ENCODE measurements around the gene ICAM1.

Gene ICAM1

DNA sequence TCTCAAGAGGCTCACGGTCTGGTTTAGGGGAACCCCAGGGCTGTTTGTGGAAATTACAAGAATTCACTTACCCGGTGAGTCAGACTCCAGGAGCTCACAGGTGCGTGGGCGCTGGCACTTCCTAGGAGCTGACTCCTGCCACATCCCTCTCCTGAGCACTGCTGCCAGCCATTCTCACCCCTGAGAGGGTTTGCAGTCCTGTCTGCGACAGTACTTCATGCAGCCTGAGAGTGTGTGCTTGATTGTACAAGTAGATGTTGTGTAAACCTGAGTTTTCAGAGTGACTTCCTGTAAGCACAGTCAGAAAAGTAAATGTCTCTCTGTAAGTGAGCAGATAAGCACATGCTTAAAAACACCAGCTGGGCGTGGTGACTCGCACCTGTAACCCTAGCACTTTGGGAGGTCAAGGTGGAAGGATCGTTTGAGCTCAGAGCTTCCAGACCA, 10.8 kb upstream of the ICAM1 start:
- no peak for TF ChIP-seq POLR2AphosphoS5 (IDR thresholded peaks at IDR 0.05; ENCODE audit: low read depth, low read length)
- no peak for TF ChIP-seq TAF1 (IDR thresholded peaks at IDR 0.05; ENCODE audit: borderline replicate concordance, insufficient read depth, low read length)

DNA sequence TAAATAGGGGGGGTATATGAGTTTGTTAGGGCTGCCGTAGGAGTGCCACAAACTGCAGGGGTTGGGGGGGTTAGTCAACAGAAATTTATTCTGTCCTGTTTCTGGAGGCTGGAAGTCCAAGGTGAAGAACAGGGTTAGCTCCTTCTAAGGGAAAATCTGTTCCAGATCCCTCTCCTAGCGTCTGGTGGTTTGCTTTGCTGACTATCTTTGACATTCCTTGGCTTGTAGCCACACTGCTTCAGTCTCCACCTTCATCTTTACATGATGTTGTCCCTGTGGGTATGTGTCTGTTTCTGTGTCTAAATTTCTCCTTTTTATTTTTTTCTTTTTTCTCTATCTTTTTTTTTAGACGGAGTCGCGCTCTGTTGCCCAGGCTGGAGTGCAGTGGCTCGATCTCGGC, 8.1 kb upstream of the ICAM1 start:
- TF ChIP-seq, protein P1, sequence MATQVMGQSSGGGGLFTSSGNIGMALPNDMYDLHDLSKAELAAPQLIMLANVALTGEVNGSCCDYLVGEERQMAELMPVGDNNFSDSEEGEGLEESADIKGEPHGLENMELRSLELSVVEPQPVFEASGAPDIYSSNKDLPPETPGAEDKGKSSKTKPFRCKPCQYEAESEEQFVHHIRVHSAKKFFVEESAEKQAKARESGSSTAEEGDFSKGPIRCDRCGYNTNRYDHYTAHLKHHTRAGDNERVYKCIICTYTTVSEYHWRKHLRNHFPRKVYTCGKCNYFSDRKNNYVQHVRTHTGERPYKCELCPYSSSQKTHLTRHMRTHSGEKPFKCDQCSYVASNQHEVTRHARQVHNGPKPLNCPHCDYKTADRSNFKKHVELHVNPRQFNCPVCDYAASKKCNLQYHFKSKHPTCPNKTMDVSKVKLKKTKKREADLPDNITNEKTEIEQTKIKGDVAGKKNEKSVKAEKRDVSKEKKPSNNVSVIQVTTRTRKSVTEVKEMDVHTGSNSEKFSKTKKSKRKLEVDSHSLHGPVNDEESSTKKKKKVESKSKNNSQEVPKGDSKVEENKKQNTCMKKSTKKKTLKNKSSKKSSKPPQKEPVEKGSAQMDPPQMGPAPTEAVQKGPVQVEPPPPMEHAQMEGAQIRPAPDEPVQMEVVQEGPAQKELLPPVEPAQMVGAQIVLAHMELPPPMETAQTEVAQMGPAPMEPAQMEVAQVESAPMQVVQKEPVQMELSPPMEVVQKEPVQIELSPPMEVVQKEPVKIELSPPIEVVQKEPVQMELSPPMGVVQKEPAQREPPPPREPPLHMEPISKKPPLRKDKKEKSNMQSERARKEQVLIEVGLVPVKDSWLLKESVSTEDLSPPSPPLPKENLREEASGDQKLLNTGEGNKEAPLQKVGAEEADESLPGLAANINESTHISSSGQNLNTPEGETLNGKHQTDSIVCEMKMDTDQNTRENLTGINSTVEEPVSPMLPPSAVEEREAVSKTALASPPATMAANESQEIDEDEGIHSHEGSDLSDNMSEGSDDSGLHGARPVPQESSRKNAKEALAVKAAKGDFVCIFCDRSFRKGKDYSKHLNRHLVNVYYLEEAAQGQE (IDR thresholded peaks at IDR 0.05; ENCODE audit: insufficient read depth in 1 of 2, low read depth in 2 of 2, low read length in 2 of 2), result no peak
- TF ChIP-seq SIN3A (IDR thresholded peaks at IDR 0.05; ENCODE audit: borderline replicate concordance, insufficient read depth, low read length), result no peak
- no peak for TF ChIP-seq FOXP2 (optimal IDR thresholded peaks at IDR 0.05; ENCODE audit: borderline replicate concordance, extremely low read depth, extremely low read length, insufficient read depth)
- TF ChIP-seq POLR2AphosphoS5 (IDR thresholded peaks at IDR 0.05; ENCODE audit: low read depth, low read length), result no peak
- TF ChIP-seq TAF1 (IDR thresholded peaks at IDR 0.05; ENCODE audit: borderline replicate concordance, insufficient read depth, low read length), result no peak

DNA sequence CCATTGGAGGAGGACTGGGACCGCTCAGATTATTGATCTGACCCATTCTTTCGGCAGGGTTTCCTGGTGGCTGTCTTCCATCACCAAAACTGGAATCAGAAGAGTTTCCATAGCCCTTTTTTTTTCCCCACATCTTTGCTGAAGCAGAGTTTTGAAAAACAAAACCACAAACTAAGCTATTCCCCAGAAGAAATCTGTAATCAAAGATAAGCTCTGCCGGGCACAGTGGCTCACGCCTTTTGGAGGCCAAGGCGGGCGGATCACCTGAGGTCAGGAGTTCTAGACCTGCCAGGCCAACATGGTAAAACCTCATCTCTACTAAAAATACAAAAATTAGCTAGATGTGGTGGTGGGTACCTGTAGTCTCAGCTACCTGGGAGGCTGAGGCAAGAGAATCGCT, 4.2 kb upstream of the ICAM1 start:
- TF ChIP-seq SIN3A (IDR thresholded peaks at IDR 0.05; ENCODE audit: borderline replicate concordance, insufficient read depth, low read length) (no peak), TAF1 (IDR thresholded peaks at IDR 0.05; ENCODE audit: borderline replicate concordance, insufficient read depth, low read length) (no peak), FOXP2 (optimal IDR thresholded peaks at IDR 0.05; ENCODE audit: borderline replicate concordance, extremely low read depth, extremely low read length, insufficient read depth) (no peak), POLR2AphosphoS5 (IDR thresholded peaks at IDR 0.05; ENCODE audit: low read depth, low read length) (no peak)
- TF ChIP-seq, protein P1 (IDR thresholded peaks at IDR 0.05; ENCODE audit: insufficient read depth in 1 of 2, low read depth in 2 of 2, low read length in 2 of 2), result no peak

DNA sequence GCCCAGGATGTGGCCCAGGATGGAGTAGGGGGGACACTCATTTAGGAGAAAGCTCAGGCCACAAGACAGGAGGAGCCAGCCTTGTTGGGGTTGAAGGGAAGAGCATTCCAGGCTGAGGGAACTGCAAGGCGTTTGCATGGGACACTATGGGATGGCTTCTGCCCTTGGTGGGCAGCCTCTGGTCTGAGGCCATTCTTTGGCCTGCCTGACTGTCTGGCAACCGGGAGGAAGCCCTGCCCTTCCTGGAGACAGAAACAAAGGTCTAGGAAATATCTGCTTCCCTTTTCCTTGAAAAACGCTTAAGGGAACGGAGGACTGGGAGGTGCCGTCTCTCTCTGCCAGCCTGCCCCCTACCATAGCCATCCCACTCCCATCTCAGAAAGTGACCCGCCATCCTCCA, 2.8 kb upstream of the ICAM1 start:
- no peak for TF ChIP-seq TAF1 (IDR thresholded peaks at IDR 0.05; ENCODE audit: borderline replicate concordance, insufficient read depth, low read length)

- TF ChIP-seq TAF1 (IDR thresholded peaks at IDR 0.05; ENCODE audit: borderline replicate concordance, insufficient read depth, low read length) (no peak), SIN3A (IDR thresholded peaks at IDR 0.05; ENCODE audit: borderline replicate concordance, insufficient read depth, low read length) (no peak), POLR2AphosphoS5 (IDR thresholded peaks at IDR 0.05; ENCODE audit: low read depth, low read length) (no peak), FOXP2 (optimal IDR thresholded peaks at IDR 0.05; ENCODE audit: borderline replicate concordance, extremely low read depth, extremely low read length, insufficient read depth) (no peak)
- TF ChIP-seq, protein P1 (IDR thresholded peaks at IDR 0.05; ENCODE audit: insufficient read depth in 1 of 2, low read depth in 2 of 2, low read length in 2 of 2), result no peak
Observed at GRCh38 chr19:10269333-10270179, 1.4 kb upstream of the ICAM1 start.

DNA sequence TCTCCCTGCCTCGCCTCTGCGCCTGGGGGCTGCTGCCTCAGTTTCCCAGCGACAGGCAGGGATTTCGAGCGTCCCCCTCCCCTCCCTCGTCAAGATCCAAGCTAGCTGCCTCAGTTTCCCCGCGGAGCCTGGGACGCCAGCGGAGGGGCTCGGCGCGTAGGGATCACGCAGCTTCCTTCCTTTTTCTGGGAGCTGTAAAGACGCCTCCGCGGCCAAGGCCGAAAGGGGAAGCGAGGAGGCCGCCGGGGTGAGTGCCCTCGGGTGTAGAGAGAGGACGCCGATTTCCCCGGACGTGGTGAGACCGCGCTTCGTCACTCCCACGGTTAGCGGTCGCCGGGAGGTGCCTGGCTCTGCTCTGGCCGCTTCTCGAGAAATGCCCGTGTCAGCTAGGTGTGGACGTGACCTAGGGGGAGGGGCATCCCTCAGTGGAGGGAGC, 722 bp upstream of the ICAM1 start:
- TF ChIP-seq TAF1 (IDR thresholded peaks at IDR 0.05; ENCODE audit: borderline replicate concordance, insufficient read depth, low read length), result no peak
- no peak for TF ChIP-seq SIN3A (IDR thresholded peaks at IDR 0.05; ENCODE audit: borderline replicate concordance, insufficient read depth, low read length)
- no peak for TF ChIP-seq POLR2AphosphoS5 (IDR thresholded peaks at IDR 0.05; ENCODE audit: low read depth, low read length)
- TF ChIP-seq, protein P1 (IDR thresholded peaks at IDR 0.05; ENCODE audit: insufficient read depth in 1 of 2, low read depth in 2 of 2, low read length in 2 of 2), result no peak
- no peak for TF ChIP-seq FOXP2 (optimal IDR thresholded peaks at IDR 0.05; ENCODE audit: borderline replicate concordance, extremely low read depth, extremely low read length, insufficient read depth)

Measured in PFSK-1 (cell line).